ENCODE measurements around the gene HLA-DQA2. TPM values are rescaled to one million over a fixed set of nuclear protein-coding genes. Genes with fewer than 3 reads are reported as not detected.

HLA-DQA2 gene
- total RNA-seq, 3 donors from 2014 or later: 1.6 TPM; not detected in 2

- TF ChIP-seq CTCF (IDR thresholded peaks at IDR 0.05): peak; percentile 36
Measured at GRCh38 chr6:32785781-32786533, 44.8 kb downstream of the HLA-DQA2 start.

GRCh38 chr6:32790306-32790705 is 49.1 kb downstream of the HLA-DQA2 start:
- intact Hi-C loops (cut with DNase I, micrococcal nuclease): no loop called here
- ATAC-seq: no peak
- H3K36me3 ChIP-seq (ENCODE audit: low read depth): no peaks in the 10 kb centered on the region
- TF ChIP-seq CTCF (IDR thresholded peaks at IDR 0.05): no peak
- DNase-seq: no peak
- no peak overlapping the region for H3K4me3 ChIP-seq
- no peaks in the 10 kb centered on the region for H3K9me3 ChIP-seq
- H3K4me1 ChIP-seq (ENCODE audit: low read depth): no peaks in the 10 kb centered on the region

More at GRCh38 chr6:32785781-32786533, 44.8 kb downstream of the HLA-DQA2 start:
- no peaks in the 10 kb centered on the region for H3K9me3 ChIP-seq
- DNase-seq: peak in 1 of 3 donors; percentile 71
- ATAC-seq: peak; percentile 85
- no peaks in the 10 kb centered on the region for H3K36me3 ChIP-seq (ENCODE audit: low read depth)
- intact Hi-C loops (cut with DNase I, micrococcal nuclease): loop anchor here in 1 of 2 donors (10.0 kb wide), 1 partner anchor 371 kb away; no protein-coding TSS in a partner anchor
- H3K4me3 ChIP-seq: no peak overlapping the region
- H3K4me1 ChIP-seq (ENCODE audit: low read depth): no peaks in the 10 kb centered on the region

- no peak for ATAC-seq
- TF ChIP-seq CTCF (IDR thresholded peaks at IDR 0.05): no peak
- H3K4me1 ChIP-seq (ENCODE audit: low read depth): no peaks in the 10 kb centered on the region
- H3K36me3 ChIP-seq (ENCODE audit: low read depth): no peaks in the 10 kb centered on the region
- DNase-seq: no peak
- H3K4me3 ChIP-seq: no peak overlapping the region
- intact Hi-C loops (cut with DNase I, micrococcal nuclease): no loop called here
- H3K9me3 ChIP-seq: no peaks in the 10 kb centered on the region
Measured at GRCh38 chr6:32792901-32793435, 51.8 kb downstream of the HLA-DQA2 start.

- Histone ChIP-seq H3K4me3 (no peak overlapping the region), H3K9me3 (no peaks in the 10 kb centered on the region), H3K4me1 (ENCODE audit: low read depth) (no peaks in the 10 kb centered on the region), H3K36me3 (ENCODE audit: low read depth) (no peaks in the 10 kb centered on the region)
- DNase-seq (no peak), ATAC-seq (peak; percentile 41)
- intact Hi-C loops (cut with DNase I, micrococcal nuclease): no loop called here
- TF ChIP-seq CTCF (IDR thresholded peaks at IDR 0.05): no peak
Measured at GRCh38 chr6:32794510-32794909, 53.3 kb downstream of the HLA-DQA2 start.

Small RNA genes lying within 50 kb of the gene (microRNA-seq; reads per million reads assigned to microRNA genes)
- not detected for gene MIR3135B

Other genes with a start within 250 kb of the HLA-DQA2 start
- gene HLA-DRB5, start 211.1 kb upstream of the HLA-DQA2 start, total RNA-seq: 10 to 100 TPM in 2 of 3 donors, 1 to 10 TPM in 1; 2.1 to 50.3 (median 28.8) TPM
- gene HLA-DRB1, start 151.5 kb upstream of the HLA-DQA2 start, total RNA-seq: 100 to 1,000 TPM in 1 of 3 donors, 10 to 100 TPM in 2; 26.9 to 169 (median 89.6) TPM
- 10 to 100 TPM in 2 of 3 donors, 1 to 10 TPM in 1; 9.9 to 36.2 (median 24.1) TPM for gene HLA-DQA1, start 104.0 kb upstream of the HLA-DQA2 start, total RNA-seq
- 10 to 100 TPM in 2 of 3 donors, 1 to 10 TPM in 1; 4.7 to 18.6 (median 14.9) TPM for gene HLA-DQB1, start 74.7 kb upstream of the HLA-DQA2 start, total RNA-seq
- gene HLA-DQB2, start 22.1 kb downstream of the HLA-DQA2 start, total RNA-seq: 1 to 10 TPM in 1 of 3 donors, not detected in 2; 1.1 TPM
- gene HLA-DOB, start 75.6 kb downstream of the HLA-DQA2 start, total RNA-seq: under 1 TPM in 2 of 3 donors, not detected in 1; 0.38 to 0.87 TPM
- gene TAP2, start 97.3 kb downstream of the HLA-DQA2 start, total RNA-seq: 100 to 1,000 TPM in 1 of 3 donors, 10 to 100 TPM in 2; 47.4 to 179 (median 52.7) TPM
- 100 to 1,000 TPM in 2 of 3 donors, 10 to 100 TPM in 1; 94.7 to 199 (median 117) TPM for gene PSMB8, start 102.7 kb downstream of the HLA-DQA2 start, total RNA-seq
- 100 to 1,000 TPM in 1 of 3 donors, 10 to 100 TPM in 2; 69.5 to 131 (median 91.3) TPM for gene TAP1, start 112.3 kb downstream of the HLA-DQA2 start, total RNA-seq
- 100 to 1,000 TPM in 1 of 3 donors, 10 to 100 TPM in 2; 37.4 to 108 (median 39.0) TPM for gene PSMB9, start 112.8 kb downstream of the HLA-DQA2 start, total RNA-seq
- 10 to 100 TPM; 10.8 to 27.1 (median 22.8) TPM for gene HLA-DMB, start 199.6 kb downstream of the HLA-DQA2 start, total RNA-seq
- gene HLA-DMA, start 211.7 kb downstream of the HLA-DQA2 start, total RNA-seq: 10 to 100 TPM; 12.4 to 48.5 (median 27.7) TPM
- 100 to 1,000 TPM; 133 to 195 (median 168) TPM for gene BRD2, start 227.2 kb downstream of the HLA-DQA2 start, total RNA-seq